WTC11 (cell line): Measurements from ENCODE around the gene GNG13. TPM values are rescaled to one million over a fixed set of nuclear protein-coding genes. Genes with fewer than 3 reads are reported as not detected.

Experiments used
- ATAC-seq: fragments of 200-7000 bp; cut with Tn5 transposase; 2 replicates; pipeline ENCODE4 v1.10.0; 2021; ENCODE audit warnings: mild to moderate bottlenecking, moderate library complexity
- CTCF ChIA-PET: fragments of 300-600 bp; sonication (Branson Sonifier 250); formaldehyde crosslinking; loops from one replicate; lab custom pipeline; 2021; ENCODE audit warnings: antibody characterized with exemption; lab: Charles Lee
- POLR2A ChIA-PET: fragments of 350-600 bp; sonication (Branson Sonifier 250); formaldehyde crosslinking; loops from one replicate; lab custom pipeline; 2021; ENCODE audit warnings: antibody characterized with exemption; lab: Charles Lee
- DNase-seq: peaks from one replicate; pipeline ENCODE4 v3.0.0; 2021; ENCODE audit warnings: low spot score
- H3K27ac Mint-ChIP-seq: 2 replicates; pipeline ENCODE4 v1.8.0; 2021; ENCODE audit warnings: mixed read lengths
- H3K27me3 Mint-ChIP-seq: 2 replicates; pipeline ENCODE4 v1.8.0; 2021; ENCODE audit warnings: low read depth, mild to moderate bottlenecking, moderate library complexity, mixed read lengths
- H3K36me3 Mint-ChIP-seq: 2 replicates; pipeline ENCODE4 v1.8.0; 2021; ENCODE audit warnings: mixed read lengths
- H3K4me1 Mint-ChIP-seq: 2 replicates; pipeline ENCODE4 v1.8.0; 2022; ENCODE audit warnings: mixed read lengths
- H3K4me3 Mint-ChIP-seq: 2 replicates; pipeline ENCODE4 v1.8.0; 2021; ENCODE audit warnings: mild to moderate bottlenecking, moderate library complexity, mixed read lengths
- H3K9me3 Mint-ChIP-seq: 2 replicates; pipeline ENCODE4 v1.8.0; 2021; ENCODE audit warnings: mixed read lengths
- ESRRA ChIP-seq: sonication (generic); formaldehyde crosslinking; IDR thresholded peaks from 2 replicates; pipeline ENCODE4 v1.8.1; 2022; ENCODE audit warnings: mild to moderate bottlenecking, missing genetic modification reagents, borderline replicate concordance
- FOXJ3 ChIP-seq: sonication (generic); formaldehyde crosslinking; IDR thresholded peaks from 2 replicates; pipeline ENCODE4 v1.9.0; 2021; ENCODE audit warnings: missing genetic modification reagents, mild to moderate bottlenecking, borderline replicate concordance
- FOXP1 ChIP-seq: sonication (generic); formaldehyde crosslinking; IDR thresholded peaks from 2 replicates; pipeline ENCODE4 v1.8.0; 2022; ENCODE audit warnings: missing genetic modification reagents, mild to moderate bottlenecking, moderate library complexity, borderline replicate concordance
- JAZF1 ChIP-seq: fragments of 250-450 bp; sonication (Bioruptor Pico); IDR thresholded peaks from 2 replicates; pipeline ENCODE4 v1.9.0; 2021; ENCODE audit warnings: moderate library complexity, mild to moderate bottlenecking, inconsistent platforms
- RELA ChIP-seq: sonication (generic); formaldehyde crosslinking; IDR thresholded peaks from 2 replicates; pipeline ENCODE4 v1.8.1; 2022; ENCODE audit warnings: missing genetic modification reagents, mild to moderate bottlenecking, borderline replicate concordance
- SMAD3 ChIP-seq: sonication (generic); formaldehyde crosslinking; IDR thresholded peaks from 2 replicates; pipeline ENCODE4 v1.8.0; 2022; ENCODE audit warnings: missing genetic modification reagents, mild to moderate bottlenecking, borderline replicate concordance
- SMAD4 ChIP-seq: sonication (generic); formaldehyde crosslinking; IDR thresholded peaks from 2 replicates; pipeline ENCODE4 v1.8.0; 2022; ENCODE audit warnings: mild to moderate bottlenecking, missing genetic modification reagents
- SOX15 ChIP-seq: fragments of 250-450 bp; sonication (Bioruptor Pico); IDR thresholded peaks from 2 replicates; pipeline ENCODE4 v1.9.0; 2021; ENCODE audit warnings: mild to moderate bottlenecking
- SP1 ChIP-seq: sonication (generic); formaldehyde crosslinking; conservative IDR thresholded peaks from 2 replicates; pipeline ENCODE4 v1.8.1; 2022; ENCODE audit warnings: missing genetic modification reagents
- TP53 ChIP-seq: sonication (generic); formaldehyde crosslinking; IDR thresholded peaks from 2 replicates; pipeline ENCODE4 v1.8.1; 2023; ENCODE audit warnings: mild to moderate bottlenecking, missing genetic modification reagents
- ZNF219 ChIP-seq: sonication (generic); formaldehyde crosslinking; IDR thresholded peaks from 2 replicates; pipeline ENCODE4 v1.8.0; 2023; ENCODE audit warnings: missing genetic modification reagents, mild to moderate bottlenecking, borderline replicate concordance
- ZNF423 ChIP-seq: fragments of 250-450 bp; sonication (Bioruptor Pico); IDR thresholded peaks from 2 replicates; pipeline ENCODE4 v2.1.2; 2022; ENCODE audit warnings: mild to moderate bottlenecking, moderate library complexity
- ZNF671 ChIP-seq: fragments of 250-450 bp; sonication (Bioruptor Pico); IDR thresholded peaks from 2 replicates; pipeline ENCODE4 v1.8.0; 2021; ENCODE audit warnings: mild to moderate bottlenecking
- total RNA-seq: library from RNA; stranded (reverse); gene quantifications from 3 replicates; pipeline ENCODE4 v1.2.3, GENCODE V29; 2021
- TF ChIP-seq, protein P1 (sequence below): sonication (generic); formaldehyde crosslinking; IDR thresholded peaks from 2 replicates; pipeline ENCODE4 v1.8.1; 2023; ENCODE audit warnings: mild to moderate bottlenecking, missing genetic modification reagents
- TF ChIP-seq, protein P2 (sequence below): fragments of 250-450 bp; sonication (Bioruptor Pico); IDR thresholded peaks from 2 replicates; pipeline ENCODE4 v1.9.0; 2021; ENCODE audit warnings: mild to moderate bottlenecking
- TF ChIP-seq, protein P3 (sequence below): fragments of 250-450 bp; sonication (Bioruptor Pico); conservative IDR thresholded peaks from 2 replicates; pipeline ENCODE4 v1.9.0; 2021; ENCODE audit warnings: mild to moderate bottlenecking

GNG13 gene
- total RNA-seq, 1 experiment from 2014 or later = not detected

DNA sequence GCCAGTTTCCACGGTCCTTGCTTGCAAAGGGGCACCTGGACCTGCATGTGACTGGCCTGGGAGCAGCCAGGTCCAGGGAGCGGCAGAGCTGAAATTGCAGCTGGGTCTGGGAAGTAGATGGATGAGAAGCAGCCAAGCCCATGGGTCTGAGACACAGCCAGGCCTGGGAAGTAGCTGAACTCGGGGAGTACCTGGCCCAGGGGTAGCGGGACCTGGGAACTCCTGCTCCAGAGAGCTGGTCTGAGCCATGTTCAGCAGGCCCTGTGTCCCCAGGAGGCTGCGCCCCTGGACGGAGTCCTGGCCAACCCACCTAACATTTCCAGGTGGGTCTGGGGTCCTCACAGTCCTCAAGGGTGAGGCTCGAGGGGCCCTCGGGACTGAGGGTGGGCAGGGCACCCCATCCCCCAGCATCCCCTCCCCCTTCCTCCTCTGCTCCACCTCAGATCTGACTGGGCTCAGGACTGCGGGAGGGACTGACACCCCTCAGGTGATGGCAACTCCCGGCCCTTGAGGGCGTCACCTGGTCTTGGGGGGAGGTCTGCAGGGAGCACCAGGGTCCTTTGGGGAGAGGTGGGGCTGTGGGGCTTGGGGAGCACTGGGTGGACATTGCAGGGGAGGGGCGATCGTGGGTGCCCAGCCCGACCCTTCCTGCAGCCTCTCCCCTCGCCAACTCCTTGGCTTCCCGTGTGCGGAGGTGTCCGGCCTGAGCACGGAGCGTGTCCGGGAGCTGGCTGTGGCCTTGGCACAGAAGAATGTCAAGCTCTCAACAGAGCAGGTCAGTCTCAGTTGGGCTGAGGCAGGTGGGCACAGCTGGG lies 37.0 kb downstream of the GNG13 start (continued):
- TF ChIP-seq FOXJ3 (CRISPR knock-in tag) (no peak), ZNF219 (CRISPR knock-in tag) (no peak), SP1 (CRISPR knock-in tag) (no peak), ESRRA (CRISPR knock-in tag) (no peak), ZNF423 (CRISPR knock-in tag) (no peak), ZNF671 (no peak), SMAD4 (CRISPR knock-in tag) (no peak), FOXP1 (CRISPR knock-in tag) (no peak), TP53 (CRISPR knock-in tag) (no peak)
- TF ChIP-seq, protein P1, sequence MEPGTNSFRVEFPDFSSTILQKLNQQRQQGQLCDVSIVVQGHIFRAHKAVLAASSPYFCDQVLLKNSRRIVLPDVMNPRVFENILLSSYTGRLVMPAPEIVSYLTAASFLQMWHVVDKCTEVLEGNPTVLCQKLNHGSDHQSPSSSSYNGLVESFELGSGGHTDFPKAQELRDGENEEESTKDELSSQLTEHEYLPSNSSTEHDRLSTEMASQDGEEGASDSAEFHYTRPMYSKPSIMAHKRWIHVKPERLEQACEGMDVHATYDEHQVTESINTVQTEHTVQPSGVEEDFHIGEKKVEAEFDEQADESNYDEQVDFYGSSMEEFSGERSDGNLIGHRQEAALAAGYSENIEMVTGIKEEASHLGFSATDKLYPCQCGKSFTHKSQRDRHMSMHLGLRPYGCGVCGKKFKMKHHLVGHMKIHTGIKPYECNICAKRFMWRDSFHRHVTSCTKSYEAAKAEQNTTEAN = no peak
- TF ChIP-seq, protein P2, sequence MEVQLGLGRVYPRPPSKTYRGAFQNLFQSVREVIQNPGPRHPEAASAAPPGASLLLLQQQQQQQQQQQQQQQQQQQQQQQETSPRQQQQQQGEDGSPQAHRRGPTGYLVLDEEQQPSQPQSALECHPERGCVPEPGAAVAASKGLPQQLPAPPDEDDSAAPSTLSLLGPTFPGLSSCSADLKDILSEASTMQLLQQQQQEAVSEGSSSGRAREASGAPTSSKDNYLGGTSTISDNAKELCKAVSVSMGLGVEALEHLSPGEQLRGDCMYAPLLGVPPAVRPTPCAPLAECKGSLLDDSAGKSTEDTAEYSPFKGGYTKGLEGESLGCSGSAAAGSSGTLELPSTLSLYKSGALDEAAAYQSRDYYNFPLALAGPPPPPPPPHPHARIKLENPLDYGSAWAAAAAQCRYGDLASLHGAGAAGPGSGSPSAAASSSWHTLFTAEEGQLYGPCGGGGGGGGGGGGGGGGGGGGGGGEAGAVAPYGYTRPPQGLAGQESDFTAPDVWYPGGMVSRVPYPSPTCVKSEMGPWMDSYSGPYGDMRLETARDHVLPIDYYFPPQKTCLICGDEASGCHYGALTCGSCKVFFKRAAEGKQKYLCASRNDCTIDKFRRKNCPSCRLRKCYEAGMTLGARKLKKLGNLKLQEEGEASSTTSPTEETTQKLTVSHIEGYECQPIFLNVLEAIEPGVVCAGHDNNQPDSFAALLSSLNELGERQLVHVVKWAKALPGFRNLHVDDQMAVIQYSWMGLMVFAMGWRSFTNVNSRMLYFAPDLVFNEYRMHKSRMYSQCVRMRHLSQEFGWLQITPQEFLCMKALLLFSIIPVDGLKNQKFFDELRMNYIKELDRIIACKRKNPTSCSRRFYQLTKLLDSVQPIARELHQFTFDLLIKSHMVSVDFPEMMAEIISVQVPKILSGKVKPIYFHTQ (CRISPR knock-in tag) = no peak

DNA sequence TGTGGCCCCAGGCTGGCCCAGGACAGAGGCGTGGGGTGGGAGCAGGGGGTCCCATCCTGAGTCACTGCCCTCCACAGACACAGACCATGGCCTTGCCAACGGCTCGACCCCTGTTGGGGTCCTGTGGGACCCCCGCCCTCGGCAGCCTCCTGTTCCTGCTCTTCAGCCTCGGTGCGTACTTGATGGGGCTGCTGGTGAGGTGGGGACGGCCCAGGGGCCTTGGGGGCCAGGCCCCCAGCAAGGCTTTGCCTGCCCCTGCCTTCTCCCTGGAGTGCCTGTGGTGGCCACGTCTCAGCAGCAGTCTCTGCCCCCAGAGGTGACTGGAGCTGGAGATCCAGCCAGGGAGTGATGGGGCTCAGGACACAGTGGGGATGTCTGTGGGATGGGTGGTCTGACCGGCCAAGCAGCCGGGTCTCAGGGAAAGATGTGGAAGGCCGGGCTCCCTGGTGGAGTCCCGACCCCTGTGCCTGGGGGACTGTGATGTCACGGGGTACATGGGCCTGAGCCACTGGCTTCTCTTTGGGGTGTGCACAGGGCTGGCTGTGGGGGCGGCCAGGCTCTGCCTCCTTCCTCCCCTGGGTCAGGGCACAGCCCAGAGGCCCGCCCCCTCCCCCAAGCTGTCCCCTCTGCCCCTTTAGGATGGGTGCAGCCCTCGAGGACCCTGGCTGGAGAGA lies 37.8 kb downstream of the GNG13 start:
- H3K4me1 Mint-ChIP-seq = no peaks in the 10 kb centered on the region
- H3K4me3 Mint-ChIP-seq = no peak overlapping the region
- no peak for TF ChIP-seq SOX15 (CRISPR knock-in tag)
- TF ChIP-seq SMAD3 (CRISPR knock-in tag) = no peak
- TF ChIP-seq, protein P3, sequence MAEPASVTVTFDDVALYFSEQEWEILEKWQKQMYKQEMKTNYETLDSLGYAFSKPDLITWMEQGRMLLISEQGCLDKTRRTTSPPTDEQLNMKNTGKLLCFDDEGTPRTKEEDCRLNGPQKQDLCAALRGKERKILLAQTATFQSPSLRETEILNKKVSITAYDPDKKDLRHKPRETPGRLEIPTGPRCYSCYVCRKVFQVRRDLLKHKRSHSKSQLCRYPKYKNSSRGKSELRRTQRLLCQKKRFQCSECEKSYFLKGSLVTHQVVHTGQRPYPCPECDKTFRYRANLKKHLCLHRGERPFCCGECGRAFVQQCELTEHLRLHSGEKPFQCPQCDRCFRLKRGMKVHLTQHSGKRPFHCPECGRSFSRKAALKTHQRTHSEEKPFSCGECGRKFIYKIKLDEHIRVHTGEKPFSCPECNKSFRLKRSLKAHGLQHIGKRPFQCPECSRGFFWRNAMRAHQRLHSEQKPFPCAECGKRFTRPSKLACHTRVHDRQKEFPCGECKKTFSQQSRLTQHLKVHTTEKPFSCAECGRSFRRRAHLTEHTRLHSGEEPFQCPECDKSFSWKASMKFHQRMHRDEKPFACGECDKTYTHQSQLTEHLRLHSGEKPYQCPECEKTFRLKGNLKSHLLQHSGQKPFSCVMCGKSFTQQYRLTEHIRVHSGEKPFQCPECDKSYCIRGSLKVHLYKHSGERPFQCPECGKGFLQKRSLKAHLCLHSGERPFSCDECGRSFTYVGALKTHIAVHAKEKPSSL (CRISPR knock-in tag) = no peak
- TF ChIP-seq RELA = no peak
- TF ChIP-seq JAZF1 (CRISPR knock-in tag) = no peak
- no peak for ATAC-seq
- no peaks in the 10 kb centered on the region for H3K9me3 Mint-ChIP-seq
- CTCF ChIA-PET = interaction anchor here (1.0 to 2.2 kb wide), 5 partner anchors 12 to 295 kb away, joined by 3 to 11 read pairs (median 4); partner anchors contain the start of gene CIAO3
- DNase-seq = no peak
- H3K27ac Mint-ChIP-seq = no peak overlapping the region
- no peaks in the 10 kb centered on the region for H3K27me3 Mint-ChIP-seq
- no peaks in the 10 kb centered on the region for H3K36me3 Mint-ChIP-seq
- POLR2A ChIA-PET = no interaction called here
